K562 (cell line): ENCODE data around the gene KRTAP10-4. TPM values are rescaled to one million over a fixed set of nuclear protein-coding genes. Genes with fewer than 3 reads are reported as not detected.

ENCODE experiments used
- ATAC-seq: fragments of 200-7000 bp; cut with Tn5 transposase; 3 replicates; pipeline ENCODE4 v1.9.1; 2020; ENCODE audit warnings: moderate library complexity
- BruUV-seq: library from RNA; stranded (reverse); fragments of 400-500 nt; replicated peaks from 2 replicates; lab custom pipeline; 2021; lab: Mats Ljungman, UMichigan
- CTCF ChIA-PET: fragments of 300-600 bp; formaldehyde crosslinking; extraction: SDS; loops from one replicate; lab custom pipeline; 2021; ENCODE audit warnings: low intra/inter-chr PET ratio; lab: Yijun Ruan, JAX
- POLR2A ChIA-PET: fragments of 300-600, 350-650 bp; sonication (Branson Sonifier 250); formaldehyde crosslinking; extraction: SDS; loops from one replicate; lab custom pipeline; 2021; ENCODE audit warnings: antibody characterized with exemption, inconsistent platforms; lab: Yijun Ruan, JAX
- DNase-seq, 4 experiments: peaks; one replicate each; pipeline versions ENCODE4 v3.0.0 to v3.0.0-alpha.2; 2011 to 2018; ENCODE audit warnings: low spot score in 3 of 4, mixed read lengths in 3 of 4; ENCODE audit errors: extremely low read depth in 1 of 4
- FAIRE-seq: peaks from 2 replicates; lab custom pipeline; 2011; peaks lifted over from hg19 to GRCh38; lab: Jason Lieb, UNC
- H2AFZ ChIP-seq: 2 replicates; pipeline ENCODE4 v1.6.0; 2011; ENCODE audit warnings: low read depth, low read length, control low read depth, inconsistent platforms
- H3K27ac ChIP-seq: fragments of 200-600 bp; 3 replicates; pipeline ENCODE4 v1.8.0; 2011; ENCODE audit warnings: low read depth, mild to moderate bottlenecking, control low read depth, inconsistent platforms, low read length, moderate library complexity, mixed read lengths; ENCODE audit errors: extremely low read depth
- H3K27me3 ChIP-seq, 2 experiments: fragments of 300-600 bp in 1 of 2; 2 replicates in 1 of 2; 3 replicates in 1 of 2; pipeline versions ENCODE4 v1.6.0 to v1.8.0; 2011; ENCODE audit warnings: inconsistent platforms in 2 of 2, low read length in 2 of 2, mild to moderate bottlenecking in 1 of 2, mixed read lengths in 1 of 2, moderate library complexity in 1 of 2; ENCODE audit not compliant: control insufficient read depth in 2 of 2, insufficient read depth in 2 of 2
- H3K36me3 ChIP-seq: fragments of 300-600 bp; 3 replicates; pipeline ENCODE4 v1.8.0; 2011; ENCODE audit warnings: mild to moderate bottlenecking, low read length, inconsistent platforms; ENCODE audit not compliant: control insufficient read depth, insufficient read depth
- H3K4me1 ChIP-seq, 2 experiments: fragments of 200-600 bp in 1 of 2; replicated peaks in 1 of 2; 2 replicates in 1 of 2; 3 replicates in 1 of 2; pipeline versions ENCODE4 v1.5.1 to v1.8.0; 2011; ENCODE audit warnings: inconsistent platforms in 2 of 2, low read length in 2 of 2, mild to moderate bottlenecking in 1 of 2, mixed read lengths in 1 of 2, moderate library complexity in 1 of 2; ENCODE audit not compliant: control insufficient read depth in 2 of 2, insufficient read depth in 2 of 2
- H3K4me2 ChIP-seq: 2 replicates; pipeline ENCODE4 v1.6.1; 2011; ENCODE audit warnings: low read length, control low read depth, inconsistent platforms, mixed read lengths; ENCODE audit not compliant: insufficient read depth
- H3K4me3 ChIP-seq: fragments of 200-600 bp; sonication (generic), shearing (Covaris generic); 2 replicates; pipeline ENCODE4 v1.5.1; 2016; ENCODE audit warnings: control low read depth, inconsistent platforms
- H3K79me2 ChIP-seq: fragments of 200-600 bp; 3 replicates; pipeline ENCODE4 v1.8.0; 2011; ENCODE audit warnings: low read length, inconsistent platforms; ENCODE audit not compliant: control insufficient read depth, insufficient read depth
- H3K9ac ChIP-seq, 2 experiments: 2 replicates each; pipeline versions ENCODE4 v1.6.0 to v1.6.1; 2011; ENCODE audit warnings: low read depth in 2 of 2, low read length in 2 of 2, control low read depth in 1 of 2, inconsistent platforms in 1 of 2, mild to moderate bottlenecking in 1 of 2, mixed read lengths in 1 of 2; ENCODE audit not compliant: insufficient read depth in 1 of 2
- H3K9me1 ChIP-seq: one replicate; pipeline ENCODE4 v1.6.0; 2011; ENCODE audit warnings: inconsistent platforms, mild to moderate bottlenecking, low read length, moderate library complexity; ENCODE audit not compliant: control insufficient read depth, insufficient read depth
- H3K9me3 ChIP-seq: replicated peaks from 2 replicates; pipeline ENCODE4 v1.5.1; 2011; ENCODE audit warnings: low read depth, low read length, inconsistent platforms; ENCODE audit not compliant: control insufficient read depth, insufficient read depth
- H4K20me1 ChIP-seq: replicated peaks from 2 replicates; pipeline ENCODE4 v1.6.1; 2011; ENCODE audit warnings: low read length, inconsistent platforms, mixed read lengths; ENCODE audit not compliant: control insufficient read depth, insufficient read depth
- BACH1 ChIP-seq: fragments of 200-800 bp; sonication (Bioruptor generic); IDR thresholded peaks from 2 replicates; pipeline ENCODE4 v1.6.1; 2016; ENCODE audit warnings: missing genetic modification characterization, missing compliant biosample characterization
- CHD4 ChIP-seq: fragments of 200-600 bp; sonication (generic); IDR thresholded peaks from 3 replicates; pipeline ENCODE4 v1.6.1; 2012; ENCODE audit warnings: low read depth, mild to moderate bottlenecking, mixed read lengths, low read length, inconsistent platforms; ENCODE audit not compliant: insufficient read depth, insufficient replicate concordance, poor library complexity, severe bottlenecking
- ELF4 ChIP-seq: fragments of 450-650 bp; formaldehyde crosslinking; IDR thresholded peaks from 2 replicates; pipeline ENCODE4 v1.4.0; 2022; ENCODE audit warnings: missing genetic modification characterization
- FOXM1 ChIP-seq, 2 experiments: fragments of 450-650 bp in 1 of 2; sonication (generic) in 1 of 2; formaldehyde crosslinking in 1 of 2; IDR thresholded peaks; 2 replicates each; pipeline versions ENCODE4 v1.6.1 to v1.9.0; 2017 to 2022; ENCODE audit warnings: low read depth in 2 of 2, mild to moderate bottlenecking in 2 of 2, missing genetic modification reagents in 1 of 2, moderate library complexity in 1 of 2
- HNRNPLL ChIP-seq: fragments of 200-400 bp; formaldehyde crosslinking; IDR thresholded peaks from 2 replicates; pipeline ENCODE4 v1.6.1; 2017; ENCODE audit warnings: low read length, low read depth, mild to moderate bottlenecking; ENCODE audit not compliant: poor library complexity, severe bottlenecking
- LCOR ChIP-seq: sonication (generic); formaldehyde crosslinking; IDR thresholded peaks from 2 replicates; pipeline ENCODE4 v1.8.0; 2022; ENCODE audit warnings: mild to moderate bottlenecking, missing genetic modification reagents
- PHTF2 ChIP-seq: fragments of 250-450 bp; sonication (Bioruptor Pico); IDR thresholded peaks from 2 replicates; pipeline ENCODE4 v1.5.0; 2021; ENCODE audit warnings: mild to moderate bottlenecking
- POLR2AphosphoS2 ChIP-seq: IDR thresholded peaks from 2 replicates; pipeline ENCODE4 v1.6.1; 2012; ENCODE audit warnings: low read length, improper control_type of control experiment
- RBM22 ChIP-seq: fragments of 200-400 bp; formaldehyde crosslinking; IDR thresholded peaks from 2 replicates; pipeline ENCODE4 v1.6.1; 2018; ENCODE audit warnings: low read length, low read depth; ENCODE audit not compliant: poor library complexity, severe bottlenecking
- TFAP4 ChIP-seq: sonication (generic); formaldehyde crosslinking; IDR thresholded peaks from 2 replicates; pipeline ENCODE4 v1.8.0; 2022; ENCODE audit warnings: missing genetic modification reagents, mild to moderate bottlenecking, moderate library complexity, borderline replicate concordance
- ZBTB17 ChIP-seq: fragments of 450-650 bp; formaldehyde crosslinking; IDR thresholded peaks from 2 replicates; pipeline ENCODE4 v1.4.0; 2020; ENCODE audit warnings: mild to moderate bottlenecking
- WGBS: fragments of 100-300 bp; shearing (Covaris generic); methylation state at CpG from one replicate; pipeline ENCODE4 v1.1.6; 2016; ENCODE audit warnings: low coverage, mixed read lengths; ENCODE audit not compliant: insufficient coverage; ENCODE audit errors: missing lambda C conversion rate; 5-methylcytosine and 5-hydroxymethylcytosine counted together
- in situ Hi-C: fragments of 300-500 bp; cut with MboI; formaldehyde crosslinking; loops from 4 replicates; pipeline ENCODE4 v1.15.0; 2018; ENCODE audit warnings: inconsistent platforms, mixed read lengths
- intact Hi-C: fragments of 100-400 bp; cut with micrococcal nuclease; formaldehyde crosslinking; loops from 2 replicates; pipeline ENCODE4 v1.14.2; 2022
- polyA plus RNA-seq, 8 experiments: library from polyadenylated mRNA; depleted of rRNA in 4 of 8; stranded (reverse) in 5 of 8; unstranded in 3 of 8; fragments of >200 nt; fragmentation: Nextera tagmentation in 2 of 8; fragmentation: Illumina TruSeq in 1 of 8; extraction: Ambion mirVana in 2 of 8; extraction: Trizol in 1 of 8; gene quantifications; 2 replicates each; pipeline versions ENCODE4 v1.2.1 to v1.2.3, GENCODE V29; 2011 to 2014; ENCODE audit warnings: inconsistent platforms in 1 of 8, missing spikeins in 1 of 8
- total RNA-seq, 7 experiments: library from RNA; depleted of rRNA in 6 of 7; stranded (reverse); fragments of >200 nt in 6 of 7; fragmentation: Illumina TruSeq in 2 of 7; extraction: Trizol in 2 of 7; gene quantifications; 2 replicates each; pipeline versions ENCODE4 v1.2.1 to v1.2.3, GENCODE V29; 2011 to 2021; ENCODE audit warnings: low replicate concordance in 1 of 7
- TF ChIP-seq, protein P1 (sequence below): fragments of 450-650 bp; IDR thresholded peaks from 2 replicates; pipeline ENCODE4 v1.6.1; 2016

Gene KRTAP10-4
- total and polyA plus RNA-seq, 9 of the 15 experiments (the other 6 are each of a cell fraction or from before 2014, with no cell fraction given), result not detected

GRCh38 chr21:44575307-44576024 is 1.9 kb downstream of the KRTAP10-4 start:
- no TSS peak for BruUV-seq
- Histone ChIP-seq H3K27ac (no peak overlapping the region), H3K4me3 (no peak overlapping the region), H3K27me3 (peaks cover 20 to 56% of the 10 kb centered on the region in 2 experiments; a peak in 4 of 5 replicates), H4K20me1 (no peaks in the 10 kb centered on the region), H3K4me2 (no peak overlapping the region), H3K9ac (no peak overlapping the region), H2AFZ (no peak overlapping the region), H3K9me1 (no peaks in the 10 kb centered on the region), H3K9me3 (no peaks in the 10 kb centered on the region; the same call in none of the 2 replicates), H3K36me3 (no peaks in the 10 kb centered on the region), H3K4me1 (peaks cover 0 to 11% of the 10 kb centered on the region in 2 experiments; a peak in 1 of 5 replicates), H3K79me2 (no peaks in the 10 kb centered on the region)
- ATAC-seq, result no peak
- CTCF ChIA-PET, result no interaction called here
- in situ Hi-C loops (no loop called here), intact Hi-C loops (no loop called here)
- DNase-seq, result no peak
- no peak for TF ChIP-seq PHTF2 (CRISPR knock-in tag)
- TF ChIP-seq, protein P1, sequence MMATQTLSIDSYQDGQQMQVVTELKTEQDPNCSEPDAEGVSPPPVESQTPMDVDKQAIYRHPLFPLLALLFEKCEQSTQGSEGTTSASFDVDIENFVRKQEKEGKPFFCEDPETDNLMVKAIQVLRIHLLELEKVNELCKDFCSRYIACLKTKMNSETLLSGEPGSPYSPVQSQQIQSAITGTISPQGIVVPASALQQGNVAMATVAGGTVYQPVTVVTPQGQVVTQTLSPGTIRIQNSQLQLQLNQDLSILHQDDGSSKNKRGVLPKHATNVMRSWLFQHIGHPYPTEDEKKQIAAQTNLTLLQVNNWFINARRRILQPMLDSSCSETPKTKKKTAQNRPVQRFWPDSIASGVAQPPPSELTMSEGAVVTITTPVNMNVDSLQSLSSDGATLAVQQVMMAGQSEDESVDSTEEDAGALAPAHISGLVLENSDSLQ, result 0 out of 2 replicates have a peak, but pooled peaks have one; percentile 8
- POLR2A ChIA-PET, result interaction anchor here (0.6 kb wide), 1 partner anchor 426 kb away, joined by 3 read pairs; no protein-coding TSS in a partner anchor
- under 1% methylated on average over 20 of the region's 20 CpGs for WGBS
- FAIRE-seq, result no peak

DNA sequence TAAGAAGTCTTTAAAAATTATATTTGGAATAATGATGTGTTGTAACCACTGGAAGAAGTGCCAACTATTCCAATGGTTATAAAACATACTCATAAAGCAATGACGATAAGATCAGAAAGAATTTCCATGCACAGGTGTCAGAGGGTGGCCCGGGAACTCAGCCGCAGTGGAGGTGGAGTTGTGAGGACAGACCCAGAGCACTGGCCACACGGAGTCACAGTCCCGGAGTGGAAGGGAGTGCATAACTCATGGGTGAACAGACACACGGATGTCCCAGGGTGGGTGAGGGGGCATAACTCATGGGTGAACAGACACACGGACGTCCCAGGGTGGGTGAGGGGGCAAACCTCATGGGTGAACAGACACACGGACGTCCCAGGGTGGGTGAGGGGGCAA is 2.5 kb downstream of the KRTAP10-4 start:
- no peak overlapping the region for H3K9ac ChIP-seq
- in situ Hi-C loops, result no loop called here
- H3K4me2 ChIP-seq, result no peak overlapping the region
- H4K20me1 ChIP-seq, result no peaks in the 10 kb centered on the region
- no peaks in the 10 kb centered on the region for H3K36me3 ChIP-seq
- H3K9me3 ChIP-seq, result peaks cover 2% of the 10 kb centered on the region
- WGBS, result 0% methylated on average over 8 of the region's 10 CpGs
- ChIA-PET CTCF (no interaction called here), POLR2A (no interaction called here)
- ATAC-seq (no peak), DNase-seq (no peak), FAIRE-seq (no peak)
- peaks cover 20 to 55% of the 10 kb centered on the region in 2 experiments; a peak in 4 of 5 replicates for H3K27me3 ChIP-seq
- no peaks in the 10 kb centered on the region for H3K79me2 ChIP-seq
- H3K4me3 ChIP-seq, result no peak overlapping the region
- no peak overlapping the region for H3K27ac ChIP-seq
- H3K9me1 ChIP-seq, result no peaks in the 10 kb centered on the region
- intact Hi-C loops, result no loop called here
- H2AFZ ChIP-seq, result no peak overlapping the region
- peaks cover 0 to 11% of the 10 kb centered on the region in 2 experiments; a peak in 1 of 5 replicates for H3K4me1 ChIP-seq
- no TSS peak for BruUV-seq
- TF ChIP-seq ELF4 (CRISPR knock-in tag) (no peak), BACH1 (no peak), LCOR (CRISPR knock-in tag) (no peak), ZBTB17 (CRISPR knock-in tag) (no peak), RBM22 (no peak), TFAP4 (CRISPR knock-in tag) (no peak), POLR2AphosphoS2 (no peak), CHD4 (no peak), HNRNPLL (no peak), FOXM1 (IDR thresholded peaks at IDR 0.05; ENCODE audit: low read depth) (no peak), FOXM1 (CRISPR knock-in tag; IDR thresholded peaks at IDR 0.05; ENCODE audit: low read depth) (no peak)
